HG03575 (cell line): ENCODE data around the gene NRXN3.

Source experiments
- ATAC-seq: cut with Tn5 transposase; IDR thresholded peaks from one replicate; pipeline ENCODE4 v1.9.1; 2021; ENCODE audit not compliant: unreplicated experiment, insufficient number of reproducible peaks, low FRiP score; ENCODE audit errors: extremely low read depth

NRXN3 gene

DNA sequence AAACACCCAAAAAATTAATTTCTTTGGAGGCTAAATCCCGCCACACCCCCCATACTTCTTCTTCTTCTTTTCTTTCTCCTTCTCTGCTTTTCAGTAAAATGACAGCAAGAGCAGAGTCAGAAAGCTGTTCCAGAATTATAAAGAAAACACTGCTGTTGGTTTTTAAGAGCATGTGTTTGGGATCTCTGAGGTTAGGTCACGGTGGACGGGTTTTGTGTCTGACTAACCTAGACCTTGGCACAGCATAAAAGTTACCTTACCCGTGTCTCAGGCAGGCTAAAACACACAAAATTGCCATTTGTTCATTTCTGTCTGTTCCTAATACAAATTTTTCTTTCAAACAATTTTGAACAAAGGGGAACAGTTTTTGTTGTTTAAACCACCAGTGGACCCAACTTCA is 540.8 kb downstream of the NRXN3 start:
- no peak for ATAC-seq

GRCh38 chr14:78713716-78714115 is 543.5 kb downstream of the NRXN3 start:
- ATAC-seq = no peak

GRCh38 chr14:78714711-78715110 is 544.5 kb downstream of the NRXN3 start:
- no peak for ATAC-seq

- ATAC-seq = no peak
These were observed 551.7 kb downstream of the NRXN3 start for GRCh38 chr14:78721756-78722480.

- no peak for ATAC-seq
These were observed 554.9 kb downstream of the NRXN3 start for GRCh38 chr14:78725086-78725485.

- no peak for ATAC-seq
These were observed 566.9 kb downstream of the NRXN3 start for GRCh38 chr14:78737116-78737515.

DNA sequence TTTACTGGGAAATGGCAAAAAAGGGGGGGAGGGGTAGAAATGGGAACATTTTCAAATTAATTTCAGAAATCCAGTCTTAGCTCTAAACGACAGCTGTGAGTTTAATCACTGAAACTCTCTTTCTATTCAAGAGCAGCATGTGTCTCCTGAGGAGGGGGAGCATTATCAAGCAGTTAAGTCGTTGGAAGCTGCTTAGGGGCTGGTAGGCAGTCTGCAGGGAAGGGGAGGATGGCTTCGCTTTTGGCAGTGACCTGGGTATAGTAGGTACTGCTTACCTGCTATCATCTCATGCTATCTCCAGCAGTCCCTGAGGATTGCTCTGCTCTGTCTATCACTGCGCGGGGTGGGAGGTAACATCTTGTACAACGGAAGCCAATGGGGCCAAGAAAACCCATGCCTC is 567.4 kb downstream of the NRXN3 start:
- ATAC-seq = no peak

DNA sequence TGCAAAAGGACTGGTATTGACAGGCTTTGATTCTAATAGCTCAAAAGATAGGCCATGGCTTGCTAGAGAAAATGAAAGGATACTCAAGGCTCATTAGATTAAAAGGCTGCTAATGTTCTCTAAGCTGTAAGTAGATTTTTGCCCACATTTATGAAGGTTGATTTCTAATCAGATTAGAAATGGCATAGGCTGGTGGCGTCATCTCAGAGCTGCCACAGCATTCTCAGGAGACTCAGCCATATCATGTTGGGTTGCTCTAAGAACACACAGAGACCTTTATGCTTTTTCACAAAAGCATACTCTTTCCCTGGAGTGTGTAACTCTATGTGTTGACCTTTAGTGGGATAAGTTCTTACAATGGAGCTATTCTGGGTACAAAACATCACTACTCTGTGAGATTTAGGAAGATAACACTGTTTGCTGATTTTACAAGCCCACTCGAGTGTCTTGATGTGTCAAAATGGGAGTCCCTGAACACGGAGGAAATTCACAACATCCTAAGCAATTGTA is 576.0 kb downstream of the NRXN3 start:
- no peak for ATAC-seq

GRCh38 chr14:78747813-78748212 is 577.6 kb downstream of the NRXN3 start:
- no peak for ATAC-seq

DNA sequence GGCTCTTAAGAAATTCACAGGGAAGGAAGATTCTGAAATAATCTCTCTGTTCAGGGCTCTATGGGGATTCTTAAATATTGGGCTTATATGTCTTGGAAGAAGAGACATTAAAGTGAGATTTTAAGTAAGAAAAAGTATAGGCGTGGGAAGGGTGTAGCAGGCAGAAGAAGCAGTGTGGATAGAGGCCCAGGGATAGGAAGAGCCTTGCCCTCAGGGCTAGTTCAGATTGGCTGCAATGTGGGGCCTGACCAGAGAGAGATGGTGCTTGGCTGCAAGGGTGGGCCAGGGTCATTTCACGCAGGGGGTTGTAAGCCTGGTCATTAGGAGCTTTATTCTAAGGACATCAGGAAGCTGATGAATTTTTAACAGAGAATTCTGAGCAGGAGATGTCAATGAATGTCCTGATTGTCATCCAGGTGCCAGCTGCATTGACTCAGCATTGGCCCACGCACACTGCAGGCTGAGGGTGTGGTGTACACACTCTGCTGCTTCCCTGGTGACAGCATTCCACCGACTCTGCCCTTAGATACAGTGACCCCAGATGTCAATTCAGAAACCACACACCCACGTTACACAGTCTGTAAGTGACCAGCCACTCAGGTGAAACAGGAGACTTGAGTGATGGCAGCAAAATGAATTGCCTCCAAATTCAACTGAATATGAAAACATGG is 582.5 kb downstream of the NRXN3 start:
- no peak for ATAC-seq

DNA sequence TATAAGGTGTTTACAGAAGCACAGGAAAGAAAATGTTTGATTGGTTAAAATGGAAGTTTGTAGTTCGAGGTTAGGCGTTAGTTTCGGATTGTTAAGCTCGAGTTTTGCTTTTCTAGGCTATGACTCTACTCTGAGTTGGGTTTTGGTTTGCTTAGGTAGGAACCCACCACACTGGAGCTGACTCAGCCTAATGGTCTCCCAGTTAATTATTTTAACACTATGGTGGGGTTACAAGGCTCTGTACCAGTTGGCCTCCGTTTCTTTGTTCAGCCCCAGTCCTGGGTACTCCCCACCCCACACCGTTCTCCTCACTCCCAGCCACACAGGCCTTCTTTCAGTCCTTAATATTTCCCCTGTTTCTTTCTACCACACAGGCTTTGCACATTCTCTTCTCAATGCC is 583.9 kb downstream of the NRXN3 start:
- no peak for ATAC-seq

GRCh38 chr14:78758333-78758732 is 588.2 kb downstream of the NRXN3 start:
- no peak for ATAC-seq

DNA sequence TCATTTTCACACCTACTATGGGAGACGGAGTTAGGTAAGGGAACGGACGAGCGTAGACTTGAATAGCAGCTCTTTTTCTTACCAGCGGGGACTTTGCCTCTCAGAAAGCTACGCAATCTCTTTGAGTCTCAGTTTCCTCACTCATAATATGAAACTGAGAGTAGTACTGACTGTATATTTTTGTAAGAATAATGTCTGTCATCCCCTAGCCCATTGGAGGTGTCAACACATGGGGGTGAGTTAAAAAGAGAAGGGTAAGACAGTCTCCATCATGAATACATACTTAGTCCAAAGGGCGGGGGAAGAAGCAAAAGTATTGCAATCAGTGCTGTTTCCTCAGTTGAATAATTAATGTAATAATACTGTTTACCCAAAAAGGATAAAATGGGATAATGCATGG is 592.2 kb downstream of the NRXN3 start:
- no peak for ATAC-seq

DNA sequence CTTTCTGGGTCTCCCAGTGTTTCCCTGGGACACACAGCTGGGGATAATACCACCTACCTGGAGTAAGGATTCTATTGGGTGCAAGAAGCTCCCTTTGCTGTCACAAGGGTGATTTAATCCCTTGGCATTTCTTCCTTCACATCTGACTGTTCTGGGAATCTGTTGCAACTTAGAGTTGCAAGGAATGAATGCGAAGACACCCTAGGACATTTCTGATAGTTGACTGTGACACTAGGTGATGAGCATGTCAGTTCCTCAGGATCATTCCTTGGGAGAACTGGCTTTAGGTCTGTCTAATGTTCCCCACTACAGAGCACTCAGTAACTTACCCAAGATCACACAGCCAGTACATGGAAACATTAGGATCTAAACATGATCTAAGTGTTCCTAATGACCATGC is 593.6 kb downstream of the NRXN3 start:
- ATAC-seq = no peak

- ATAC-seq = no peak
These were observed 594.1 kb downstream of the NRXN3 start for GRCh38 chr14:78764240-78764639.

GRCh38 chr14:78764645-78765044 is 594.5 kb downstream of the NRXN3 start:
- no peak for ATAC-seq

- ATAC-seq = no peak
These were observed 597.3 kb downstream of the NRXN3 start for GRCh38 chr14:78767436-78767835.

DNA sequence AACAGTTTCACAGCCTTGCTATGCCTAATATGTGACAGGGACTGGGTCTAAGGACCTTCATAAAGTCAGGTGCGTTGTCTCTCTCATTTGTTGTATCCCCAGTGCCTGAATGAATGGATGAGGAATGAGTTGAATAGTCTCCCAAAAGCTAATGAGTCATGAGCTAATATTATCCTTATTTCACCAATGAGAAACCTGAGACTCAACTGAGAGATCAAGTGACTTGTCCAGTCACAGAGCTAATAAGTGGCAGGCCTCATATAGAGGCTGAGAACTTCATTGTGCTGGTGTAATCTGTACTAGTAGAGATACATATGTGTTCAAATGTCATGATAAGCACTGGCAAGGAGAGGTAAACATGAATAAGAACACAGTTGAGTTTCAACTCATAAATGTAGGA is 612.4 kb downstream of the NRXN3 start:
- ATAC-seq = no peak

- ATAC-seq = no peak
These were observed 615.1 kb downstream of the NRXN3 start for GRCh38 chr14:78785265-78785664.

GRCh38 chr14:78788467-78789360 is 618.5 kb downstream of the NRXN3 start:
- no peak for ATAC-seq
